NCI-H774 (cell line): ENCODE data around the gene TUT1.
"Not testable (repeated sequence)": the region's sequence is repeated elsewhere in the genome, so short reads cannot be mapped to it uniquely, and the experiment has no call there.

ENCODE experiments used
- DNase-seq: peaks from one replicate; lab custom pipeline; 2025; lab: John Stamatoyannopoulos, UW

TUT1 gene

DNA sequence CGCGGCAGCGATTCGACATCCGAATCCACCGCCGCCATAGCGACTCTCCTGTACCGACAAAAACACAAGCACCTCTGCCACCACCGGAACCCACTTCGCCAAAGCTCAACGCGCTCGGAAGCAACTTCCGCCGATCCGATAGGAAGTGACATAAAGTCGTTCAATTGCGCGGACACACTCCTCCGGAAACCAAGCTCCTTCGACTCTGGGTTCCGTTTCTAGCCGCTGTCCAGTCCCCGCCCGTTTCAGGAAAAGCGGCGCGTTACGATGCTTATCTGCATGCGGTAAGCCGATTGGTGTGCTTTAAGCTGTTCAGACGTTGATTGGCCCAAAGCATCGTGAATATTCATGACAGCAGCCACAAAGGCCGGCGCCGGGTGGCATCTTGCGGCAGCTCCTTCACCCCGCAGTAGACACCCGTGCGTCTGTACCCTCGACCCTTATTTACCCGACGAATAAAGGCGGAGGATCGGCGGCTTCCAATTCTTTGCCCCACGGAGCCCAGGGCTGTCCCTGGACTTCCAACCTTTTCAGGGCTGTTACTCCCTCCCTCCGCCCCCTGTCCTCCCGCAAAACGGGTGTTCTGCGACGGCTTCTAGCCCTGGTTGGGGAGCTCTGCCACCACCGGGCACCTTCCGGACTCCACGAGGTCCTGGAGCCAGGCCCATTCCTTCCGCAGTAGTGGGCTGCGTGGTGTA is at the start of gene TUT1:
Gene TUT1, minus strand, starts transcription at position 76 of the 698 bp plus-strand sequence. Its CDS starts 38 bp downstream, at position 38.
- peak; percentile 99 for DNase-seq

DNA sequence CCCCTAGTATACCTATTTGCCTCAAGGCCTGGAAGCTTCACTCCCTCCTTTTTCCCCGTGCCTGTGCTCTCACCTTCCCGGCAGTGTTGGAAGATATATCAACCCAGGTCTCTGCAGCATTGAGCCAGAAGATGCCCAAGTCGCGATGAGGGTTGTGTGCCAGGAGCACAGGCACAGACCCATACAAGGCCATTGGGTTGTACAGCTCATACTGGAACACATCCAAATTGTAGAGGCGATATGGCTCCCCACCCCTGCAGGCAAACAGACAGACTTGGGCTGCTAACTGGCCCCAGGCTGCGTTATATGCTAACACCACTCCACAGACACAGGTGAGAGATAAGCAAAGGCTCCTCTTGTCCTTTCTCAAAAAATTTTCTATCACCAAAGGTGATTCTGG is 41.2 kb upstream of the TUT1 start:
- DNase-seq: no peak

DNA sequence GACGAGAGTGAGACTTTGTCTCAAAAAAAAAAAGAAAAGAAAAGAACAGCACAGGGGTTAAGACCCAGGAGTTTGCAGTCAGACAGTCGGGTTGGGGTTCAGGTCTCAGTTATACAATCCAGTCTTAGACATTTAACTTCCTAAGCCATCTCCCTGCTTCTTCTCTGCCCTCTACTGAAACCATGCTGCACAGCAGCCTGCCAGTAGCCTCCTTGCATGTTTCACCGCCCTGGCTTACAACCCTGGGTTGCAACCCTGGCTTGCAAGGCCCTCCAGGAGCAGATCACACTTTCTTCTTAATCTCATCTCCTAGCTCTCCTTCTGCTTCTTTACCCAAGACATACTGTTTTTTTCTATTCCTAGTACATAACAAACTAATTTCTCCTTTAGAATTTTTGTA is 36.4 kb upstream of the TUT1 start:
- DNase-seq: no peak

- no peak for DNase-seq
These were observed 31.3 kb upstream of the TUT1 start for GRCh38 chr11:62622476-62623089.

GRCh38 chr11:62621567-62622470 is 30.5 kb upstream of the TUT1 start, which contains the start of gene B3GAT3:
B3GAT3 (minus strand) TSS chr11:62621986; CDS start chr11:62621947, 39 bp downstream.
- DNase-seq: peak; percentile 99

- no peak for DNase-seq
These were observed 29.8 kb upstream of the TUT1 start for GRCh38 chr11:62621027-62621566.

DNA sequence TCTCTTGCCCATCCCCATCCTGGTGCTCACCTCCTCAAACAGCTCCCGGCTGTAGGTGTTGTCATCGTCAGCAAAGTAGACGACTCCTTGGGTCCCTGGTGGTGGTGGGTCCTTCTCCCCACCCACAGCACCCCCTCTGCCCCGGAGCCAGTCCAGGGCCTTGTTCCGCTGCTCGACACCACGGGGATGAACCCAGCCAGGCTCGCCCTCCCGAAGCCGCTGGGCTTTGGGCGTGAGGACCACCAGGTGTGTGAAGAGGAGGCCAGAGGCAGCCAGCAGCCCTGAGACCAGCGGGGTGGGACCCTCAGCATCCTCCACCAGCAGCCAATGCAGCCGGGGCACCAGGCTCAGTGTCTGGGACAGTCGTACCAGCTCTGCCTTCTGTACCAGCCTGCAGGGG is 25.6 kb upstream of the TUT1 start:
- DNase-seq: not testable (repeated sequence)

DNA sequence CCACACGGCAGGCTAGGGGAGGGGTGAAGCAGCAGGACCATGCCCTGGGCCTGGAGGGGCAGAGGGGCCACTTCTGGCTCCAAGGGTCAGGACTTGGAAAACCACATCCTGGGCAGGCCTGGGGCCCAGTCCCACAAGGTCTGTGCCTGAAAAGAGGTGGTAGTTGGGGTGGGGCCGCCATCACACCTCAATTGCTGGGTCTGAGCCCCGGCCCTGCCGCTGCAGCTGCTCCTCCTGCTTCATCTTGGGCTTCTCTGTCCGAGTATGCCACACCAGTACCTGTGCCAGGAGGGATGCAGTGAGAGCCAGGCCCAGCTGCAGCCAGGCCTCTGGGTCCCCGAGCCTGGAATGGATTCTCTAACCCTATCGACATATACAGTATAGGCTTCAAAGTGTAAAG is 24.2 kb upstream of the TUT1 start:
- DNase-seq: no peak

DNA sequence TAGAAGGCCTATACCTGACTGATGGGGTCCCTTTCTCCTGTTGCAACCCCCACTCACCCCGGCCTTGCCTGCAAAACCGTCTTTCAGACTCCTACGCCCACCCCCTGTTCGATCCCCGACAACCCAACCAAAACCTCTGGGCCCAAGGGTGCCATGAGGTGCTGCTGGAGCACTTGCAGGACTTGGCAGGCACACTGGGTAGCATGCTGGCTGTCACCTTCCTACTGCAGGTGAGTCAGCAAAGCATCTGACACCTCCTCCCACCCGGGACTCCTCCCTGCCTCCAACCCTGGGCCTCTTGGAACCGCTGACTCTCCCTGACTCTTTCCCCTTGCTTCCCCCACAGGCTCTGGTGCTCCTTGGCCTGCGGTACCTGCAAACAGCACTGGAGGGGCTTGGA is 23.0 kb upstream of the TUT1 start:
- no peak for DNase-seq

GRCh38 chr11:62613291-62613778 is 22.0 kb upstream of the TUT1 start:
- no peak for DNase-seq

GRCh38 chr11:62612366-62613290 is 21.3 kb upstream of the TUT1 start, which contains the start of the genes EML3 and ROM1:
EML3 (minus strand) TSS chr11:62612775; CDS start chr11:62612457, 318 bp downstream.
ROM1 (plus strand) TSS chr11:62613257; CDS start chr11:62613282, 25 bp downstream.
- peak; percentile 79 for DNase-seq

GRCh38 chr11:62611705-62612365 is 20.5 kb upstream of the TUT1 start:
- DNase-seq: no peak

- DNase-seq: no peak
These were observed 19.7 kb upstream of the TUT1 start for GRCh38 chr11:62610814-62611704.

DNA sequence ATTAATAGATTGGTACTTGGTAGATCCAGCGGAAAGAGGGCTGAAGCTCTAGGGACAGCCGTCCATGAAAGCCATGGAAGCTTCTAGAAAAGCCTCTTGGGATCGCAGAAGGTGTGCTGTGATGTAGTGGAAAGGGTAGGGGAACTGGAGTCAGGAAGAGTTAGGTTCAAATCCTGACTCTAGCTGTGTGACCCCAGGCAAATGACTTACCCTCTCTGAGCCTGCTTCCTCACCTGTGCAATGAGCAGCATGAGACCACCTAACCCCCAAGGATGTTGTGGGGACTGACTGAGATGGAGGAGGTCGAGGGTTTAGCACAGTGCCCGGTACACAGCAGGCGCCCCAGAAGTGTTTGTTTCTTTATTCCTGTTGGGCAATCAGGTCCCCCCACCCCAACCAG is 19.1 kb upstream of the TUT1 start:
- DNase-seq: no peak

DNA sequence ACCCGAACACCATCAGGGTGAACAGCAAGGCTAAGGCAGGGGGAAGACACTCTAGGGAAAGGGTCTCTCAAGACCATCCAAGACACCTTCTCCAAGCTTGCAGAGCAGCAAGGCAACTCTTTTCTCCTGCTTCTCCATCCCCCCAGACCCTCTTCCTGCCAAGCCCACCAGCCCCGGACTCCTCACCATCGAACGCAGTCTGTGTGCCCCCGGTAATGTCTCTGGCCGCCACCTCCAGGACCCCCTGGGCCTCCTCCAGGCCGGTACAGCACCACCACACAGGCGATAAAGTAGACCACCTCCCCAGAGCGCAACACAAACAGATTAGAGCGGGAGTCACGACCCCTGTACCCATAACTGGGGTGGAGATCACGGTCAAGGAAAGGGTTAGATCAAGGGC is 17.5 kb upstream of the TUT1 start:
- DNase-seq: no peak

- DNase-seq: no peak
These were observed 16.4 kb upstream of the TUT1 start for GRCh38 chr11:62607714-62608113.

- no peak for DNase-seq
These were observed 14.6 kb upstream of the TUT1 start for GRCh38 chr11:62605902-62606301.

DNA sequence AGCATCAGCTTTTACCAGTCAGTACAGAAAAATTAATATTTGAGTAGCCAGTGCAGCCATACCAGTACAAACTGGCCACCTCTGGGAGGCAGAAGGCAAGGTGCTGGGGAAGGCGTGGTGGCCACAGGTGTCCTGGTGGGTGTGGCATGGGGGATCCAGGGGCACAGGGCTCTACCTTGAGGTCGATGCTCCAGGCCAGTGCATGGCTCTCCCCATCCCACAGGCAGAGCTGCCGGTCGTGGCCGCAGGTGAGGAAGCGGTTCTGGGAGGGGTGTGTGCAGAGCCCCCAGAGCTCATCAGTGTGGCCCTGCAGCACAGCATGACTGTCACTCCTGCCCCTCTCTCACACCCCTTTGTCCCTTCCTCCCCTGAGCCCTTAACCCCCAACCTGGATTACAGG is 14.1 kb upstream of the TUT1 start:
- no peak for DNase-seq

GRCh38 chr11:62604460-62605120 is 13.3 kb upstream of the TUT1 start:
- no peak for DNase-seq
